Parathyroid adenoma (tissue), 2 donors: Measurements from ENCODE around the gene RAPGEFL1.
A peak's percentile ranks its signal among the peaks of the same experiment; 100 is the strongest.
"Not testable (repeated sequence)": the region's sequence is repeated elsewhere in the genome, so short reads cannot be mapped to it uniquely, and the experiment has no call there.

Experiments
- H2AFZ ChIP-seq: fragments of 300-600 bp; sonication (generic); one replicate; pipeline ENCODE4 v1.7.0; 2017; ENCODE audit warnings: antibody characterized with exemption, mild to moderate bottlenecking
- H3K27ac ChIP-seq: fragments of 300-600 bp; sonication (generic); one replicate; pipeline ENCODE4 v1.7.0; 2017
- H3K27me3 ChIP-seq: fragments of 300-600 bp; sonication (generic); one replicate; pipeline ENCODE4 v1.7.0; 2017; ENCODE audit warnings: low read length; ENCODE audit not compliant: control insufficient read depth, insufficient read depth
- H3K36me3 ChIP-seq: fragments of 300-600 bp; sonication (generic); one replicate; pipeline ENCODE4 v1.7.0; 2017; ENCODE audit warnings: low read length; ENCODE audit not compliant: control insufficient read depth, insufficient read depth
- H3K4me1 ChIP-seq: fragments of 300-600 bp; sonication (generic); one replicate; pipeline ENCODE4 v1.7.0; 2017; ENCODE audit warnings: control low read depth
- H3K4me2 ChIP-seq: fragments of 300-600 bp; sonication (generic); one replicate; pipeline ENCODE4 v1.7.0; 2017; ENCODE audit warnings: low read length
- H3K4me3 ChIP-seq: fragments of 300-600 bp; sonication (generic); one replicate; pipeline ENCODE4 v1.7.0; 2017; ENCODE audit warnings: low read depth, low read length
- H3K79me2 ChIP-seq: fragments of 300-600 bp; sonication (generic); one replicate; pipeline ENCODE4 v1.7.0; 2017; ENCODE audit warnings: control low read depth
- H3K9ac ChIP-seq: fragments of 300-600 bp; sonication (generic); one replicate; pipeline ENCODE4 v1.7.0; 2017; ENCODE audit warnings: mild to moderate bottlenecking
- H3K9me3 ChIP-seq: fragments of 300-600 bp; sonication (generic); one replicate; pipeline ENCODE4 v1.7.0; 2017; ENCODE audit warnings: low read length; ENCODE audit not compliant: control insufficient read depth
- CTCF ChIP-seq: fragments of 300-600 bp; sonication (generic); IDR thresholded peaks from one replicate; pipeline ENCODE4 v1.7.0; 2017; ENCODE audit warnings: antibody characterized with exemption, mild to moderate bottlenecking
- donor health status: primary hyperparathyroidism.

Gene RAPGEFL1

GRCh38 chr17:40230670-40231069, 53.4 kb downstream of the RAPGEFL1 start:
- peaks cover 33% of the 10 kb centered on the region for H3K79me2 ChIP-seq
- H3K9me3 ChIP-seq = no peaks in the 10 kb centered on the region
- no peak overlapping the region for H3K27ac ChIP-seq
- no peak overlapping the region for H3K4me3 ChIP-seq
- no peaks in the 10 kb centered on the region for H3K27me3 ChIP-seq
- no peak overlapping the region for H3K9ac ChIP-seq
- H3K4me2 ChIP-seq = peak overlapping the region; percentile 31
- H2AFZ ChIP-seq = no peak overlapping the region
- H3K4me1 ChIP-seq = peaks cover 10% of the 10 kb centered on the region
- H3K36me3 ChIP-seq = no peaks in the 10 kb centered on the region
- no peak for TF ChIP-seq CTCF

DNA sequence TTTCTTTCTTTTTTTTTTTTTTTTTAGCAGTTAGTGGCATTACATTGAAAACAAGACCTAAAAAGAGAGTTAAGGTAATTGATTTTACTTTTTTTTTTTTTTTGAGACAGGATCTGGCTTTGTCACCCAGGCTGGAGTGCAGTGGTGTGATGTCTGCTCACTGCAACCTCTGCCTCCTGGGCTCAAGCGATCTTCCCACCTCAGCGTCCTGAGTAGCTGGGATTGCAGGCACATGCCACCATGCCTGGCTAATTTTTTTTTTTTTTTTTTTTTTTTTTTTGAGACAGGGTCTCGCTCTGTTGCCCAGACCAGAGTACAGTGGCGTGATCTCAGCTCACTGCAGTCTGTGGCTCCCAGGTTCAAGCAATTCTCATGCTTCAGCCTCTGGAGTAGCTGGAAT, 54.7 kb downstream of the RAPGEFL1 start:
- not testable (repeated sequence) for H2AFZ ChIP-seq, H3K4me1 ChIP-seq, H3K36me3 ChIP-seq, H3K9ac ChIP-seq, H3K27me3 ChIP-seq, H3K4me2 ChIP-seq, H3K27ac ChIP-seq, H3K4me3 ChIP-seq, H3K9me3 ChIP-seq
- H3K79me2 ChIP-seq = peaks cover 45% of the 10 kb centered on the region

DNA sequence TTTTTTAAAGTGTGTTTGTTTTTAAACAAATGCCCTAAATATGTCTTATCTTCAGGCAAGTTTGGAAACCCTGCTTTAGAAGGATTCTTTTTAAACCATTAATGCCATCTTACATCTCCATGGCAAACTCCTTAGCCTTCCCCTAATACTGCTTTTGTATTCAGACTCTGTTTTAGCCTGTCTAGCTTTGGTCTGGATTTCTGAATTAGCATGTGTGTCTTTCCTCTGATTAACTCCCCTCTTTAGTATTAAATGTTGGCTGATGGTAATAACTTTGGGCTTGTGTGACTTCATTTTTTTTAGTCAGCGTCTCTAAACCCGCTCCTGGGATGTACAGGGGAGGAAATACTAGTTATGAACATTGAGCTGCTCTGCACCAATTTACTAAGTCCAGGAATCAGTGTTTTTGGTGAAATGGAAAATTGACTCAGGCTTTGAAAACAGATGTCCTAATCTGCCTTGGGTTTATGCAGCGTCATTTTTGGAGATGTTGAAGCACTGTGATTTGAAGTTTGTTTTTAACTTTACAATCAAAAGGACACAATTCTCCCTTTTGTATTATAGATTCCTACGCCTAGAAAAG, 64.1 kb downstream of the RAPGEFL1 start:
- Histone ChIP-seq H3K27ac (no peak overlapping the region), H3K9ac (no peak overlapping the region), H3K4me2 (no peak overlapping the region), H3K27me3 (no peaks in the 10 kb centered on the region), H2AFZ (no peak overlapping the region), H3K9me3 (no peaks in the 10 kb centered on the region), H3K4me1 (no peaks in the 10 kb centered on the region), H3K79me2 (peaks cover 60% of the 10 kb centered on the region), H3K36me3 (no peaks in the 10 kb centered on the region), H3K4me3 (no peak overlapping the region)
- no peak for TF ChIP-seq CTCF

DNA sequence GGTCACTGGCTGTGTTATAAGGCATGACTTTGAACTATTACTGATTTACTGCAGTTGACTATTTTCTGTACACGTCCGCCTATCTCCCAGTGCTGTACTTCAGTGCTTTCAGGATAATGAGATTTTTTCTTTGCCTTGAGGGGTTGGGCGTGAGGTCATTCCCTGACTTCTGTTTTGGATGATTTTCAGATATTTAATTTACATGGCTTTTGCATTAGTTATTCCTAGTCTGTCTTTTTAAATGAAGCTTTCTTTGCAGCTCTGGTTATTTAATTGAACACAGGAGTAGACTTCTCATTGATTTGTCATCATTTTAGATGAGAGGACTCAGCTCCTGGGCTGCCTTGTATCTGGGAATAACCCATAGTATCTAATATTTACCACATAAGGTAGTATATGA, 65.5 kb downstream of the RAPGEFL1 start:
- H3K4me3 ChIP-seq = no peak overlapping the region
- no peaks in the 10 kb centered on the region for H3K4me1 ChIP-seq
- no peaks in the 10 kb centered on the region for H3K27me3 ChIP-seq
- TF ChIP-seq CTCF = no peak
- H3K9me3 ChIP-seq = no peaks in the 10 kb centered on the region
- no peaks in the 10 kb centered on the region for H3K36me3 ChIP-seq
- peaks cover 56% of the 10 kb centered on the region for H3K79me2 ChIP-seq
- H3K4me2 ChIP-seq = no peak overlapping the region
- no peak overlapping the region for H3K9ac ChIP-seq
- H3K27ac ChIP-seq = no peak overlapping the region
- no peak overlapping the region for H2AFZ ChIP-seq

- no peak overlapping the region for H3K9ac ChIP-seq
- H3K79me2 ChIP-seq = peaks cover 46% of the 10 kb centered on the region
- no peaks in the 10 kb centered on the region for H3K4me1 ChIP-seq
- no peak overlapping the region for H3K4me3 ChIP-seq
- no peak for TF ChIP-seq CTCF
- H3K27me3 ChIP-seq = no peaks in the 10 kb centered on the region
- no peak overlapping the region for H3K27ac ChIP-seq
- no peak overlapping the region for H2AFZ ChIP-seq
- no peaks in the 10 kb centered on the region for H3K9me3 ChIP-seq
- no peak overlapping the region for H3K4me2 ChIP-seq
- no peaks in the 10 kb centered on the region for H3K36me3 ChIP-seq
Observed at GRCh38 chr17:40243761-40244160, 66.5 kb downstream of the RAPGEFL1 start.
